ENCODE data around the gene FIGNL1.
"Not testable (repeated sequence)": the region's sequence is repeated elsewhere in the genome, so short reads cannot be mapped to it uniquely, and the experiment has no call there.

FIGNL1 gene

GRCh38 chr7:50472427-50472826, 22.3 kb upstream of the FIGNL1 start:
- no peak for DNase-seq (ENCODE audit: low read depth in 2 of 3, low spot score in 1 of 3)

- DNase-seq (ENCODE audit: low read depth in 2 of 3, low spot score in 1 of 3): no peak
These were observed 21.8 kb upstream of the FIGNL1 start for GRCh38 chr7:50471970-50472369.

- no peak for DNase-seq (ENCODE audit: low read depth in 2 of 3, low spot score in 1 of 3)
These were observed 20.4 kb upstream of the FIGNL1 start for GRCh38 chr7:50470250-50471163.

- no peak for DNase-seq (ENCODE audit: low read depth in 2 of 3, low spot score in 1 of 3)
These were observed 19.0 kb upstream of the FIGNL1 start for GRCh38 chr7:50469181-50469580.

- peak; percentile 72 to 84 (median 76) for DNase-seq (ENCODE audit: low read depth in 2 of 3, low spot score in 1 of 3)
These were observed 17.9 kb upstream of the FIGNL1 start for GRCh38 chr7:50467817-50468610.

- DNase-seq (ENCODE audit: low read depth in 2 of 3, low spot score in 1 of 3): no peak
These were observed 16.9 kb upstream of the FIGNL1 start for GRCh38 chr7:50466815-50467585.

GRCh38 chr7:50463035-50463434, 12.9 kb upstream of the FIGNL1 start:
- DNase-seq (ENCODE audit: low read depth in 2 of 3, low spot score in 1 of 3): no peak

- DNase-seq (ENCODE audit: low read depth in 2 of 3, low spot score in 1 of 3): no peak
These were observed 12.2 kb upstream of the FIGNL1 start for GRCh38 chr7:50462361-50462760.

- DNase-seq (ENCODE audit: low read depth in 2 of 3, low spot score in 1 of 3): no peak
These were observed 11.5 kb upstream of the FIGNL1 start for GRCh38 chr7:50461695-50462094.

GRCh38 chr7:50459183-50459582, 9.0 kb upstream of the FIGNL1 start:
- DNase-seq (ENCODE audit: low read depth in 2 of 3, low spot score in 1 of 3): not testable (repeated sequence)

- not testable (repeated sequence) for DNase-seq (ENCODE audit: low read depth in 2 of 3, low spot score in 1 of 3)
These were observed 8.5 kb upstream of the FIGNL1 start for GRCh38 chr7:50458651-50459050.

- no peak for DNase-seq (ENCODE audit: low read depth in 2 of 3, low spot score in 1 of 3)
These were observed 6.4 kb upstream of the FIGNL1 start for GRCh38 chr7:50456371-50457123.

- no peak for DNase-seq (ENCODE audit: low read depth in 2 of 3, low spot score in 1 of 3)
These were observed 5.5 kb upstream of the FIGNL1 start for GRCh38 chr7:50455658-50456057.

GRCh38 chr7:50454968-50455367, 4.8 kb upstream of the FIGNL1 start:
- no peak for DNase-seq (ENCODE audit: low read depth in 2 of 3, low spot score in 1 of 3)

GRCh38 chr7:50450590-50451032, 461 bp upstream of the FIGNL1 start:
- DNase-seq (ENCODE audit: low read depth in 2 of 3, low spot score in 1 of 3): peak in 1 of 3 donors; percentile 11

- no peak for DNase-seq (ENCODE audit: low read depth in 2 of 3, low spot score in 1 of 3)
These were observed 659 bp downstream of the FIGNL1 start for GRCh38 chr7:50449501-50449880.

- DNase-seq (ENCODE audit: low read depth in 2 of 3, low spot score in 1 of 3): no peak
These were observed 1.3 kb downstream of the FIGNL1 start for GRCh38 chr7:50448823-50449222.

- peak in 1 of 3 donors; percentile 15 for DNase-seq (ENCODE audit: low read depth in 2 of 3, low spot score in 1 of 3)
These were observed 3.6 kb downstream of the FIGNL1 start for GRCh38 chr7:50446542-50446960.

- DNase-seq (ENCODE audit: low read depth in 2 of 3, low spot score in 1 of 3): no peak
These were observed 13.9 kb downstream of the FIGNL1 start for GRCh38 chr7:50436133-50436806.

- no peak for DNase-seq (ENCODE audit: low read depth in 2 of 3, low spot score in 1 of 3)
These were observed 18.3 kb downstream of the FIGNL1 start for GRCh38 chr7:50431722-50432305.
